Keratinocyte (primary cell): Measurements from ENCODE around the gene LENG9. TPM values are rescaled to one million over a fixed set of nuclear protein-coding genes. Genes with fewer than 3 reads are reported as not detected.

Experiments used
- DNase-seq: peaks from one replicate; pipeline ENCODE4 v3.0.0-alpha.2; 2011; ENCODE audit warnings: low read depth, missing footprints, low spot score
- FAIRE-seq: peaks from 2 replicates; lab custom pipeline; 2011; peaks lifted over from hg19 to GRCh38; lab: Jason Lieb, UNC
- H2AFZ ChIP-seq: 2 replicates; pipeline ENCODE4 v1.6.0; 2012; ENCODE audit warnings: low read length, control low read depth, inconsistent platforms; ENCODE audit not compliant: control insufficient read depth
- H3K27ac ChIP-seq: 2 replicates; pipeline ENCODE4 v1.5.1; 2011; ENCODE audit warnings: low read length; ENCODE audit not compliant: control insufficient read depth, insufficient read depth
- H3K27me3 ChIP-seq: 3 replicates; pipeline ENCODE4 v1.6.0; 2011; ENCODE audit warnings: low read length; ENCODE audit not compliant: control insufficient read depth, insufficient read depth; ENCODE audit errors: extremely low read depth
- H3K36me3 ChIP-seq, 2 experiments: 2 replicates in 1 of 2; 3 replicates in 1 of 2; pipeline ENCODE4 v1.5.1; 2011; ENCODE audit warnings: low read length in 2 of 2, mild to moderate bottlenecking in 1 of 2; ENCODE audit not compliant: control insufficient read depth in 2 of 2, insufficient read depth in 2 of 2; ENCODE audit errors: extremely low read depth in 1 of 2
- H3K4me1 ChIP-seq: 3 replicates; pipeline ENCODE4 v1.5.1; 2011; ENCODE audit warnings: low read length; ENCODE audit not compliant: control insufficient read depth, insufficient read depth; ENCODE audit errors: extremely low read depth
- H3K4me2 ChIP-seq: 3 replicates; pipeline ENCODE4 v1.6.0; 2011; ENCODE audit warnings: low read depth, low read length; ENCODE audit not compliant: control insufficient read depth, insufficient read depth; ENCODE audit errors: extremely low read depth
- H3K4me3 ChIP-seq, 3 experiments: fragments of 200-600 bp in 1 of 3; sonication (generic) in 1 of 3; 2 replicates in 2 of 3; 3 replicates in 1 of 3; pipeline ENCODE4 v1.5.1; 2011 to 2016; ENCODE audit warnings: low read length in 3 of 3, mild to moderate bottlenecking in 3 of 3, control low read depth in 2 of 3, inconsistent platforms in 1 of 3, low read depth in 1 of 3, mixed read lengths in 1 of 3, mixed run types in 1 of 3, moderate library complexity in 1 of 3; ENCODE audit not compliant: control insufficient read depth in 2 of 3, insufficient read depth in 2 of 3; ENCODE audit errors: extremely low read depth in 1 of 3
- H3K79me2 ChIP-seq: 2 replicates; pipeline ENCODE4 v1.6.0; 2012; ENCODE audit warnings: low read length; ENCODE audit not compliant: control insufficient read depth, insufficient read depth
- H3K9ac ChIP-seq: 3 replicates; pipeline ENCODE4 v1.6.0; 2011; ENCODE audit warnings: low read length; ENCODE audit not compliant: control insufficient read depth, insufficient read depth; ENCODE audit errors: extremely low read depth
- H3K9me1 ChIP-seq: 3 replicates; pipeline ENCODE4 v1.6.0; 2011; ENCODE audit warnings: low read length; ENCODE audit not compliant: control insufficient read depth, insufficient read depth; ENCODE audit errors: extremely low read depth
- H3K9me3 ChIP-seq: 2 replicates; pipeline ENCODE4 v1.5.1; 2012; ENCODE audit warnings: low read depth, low read length; ENCODE audit not compliant: control insufficient read depth
- H4K20me1 ChIP-seq: 3 replicates; pipeline ENCODE4 v1.6.0; 2011; ENCODE audit warnings: low read length; ENCODE audit not compliant: control insufficient read depth, insufficient read depth; ENCODE audit errors: extremely low read depth
- CTCF ChIP-seq, 3 experiments: IDR thresholded peaks in 1 of 3; conservative IDR thresholded peaks in 1 of 3; optimal IDR thresholded peaks in 1 of 3; 2 replicates in 2 of 3; 3 replicates in 1 of 3; pipeline versions ENCODE3 to v1.5.1; 2011; ENCODE audit warnings: low read length in 3 of 3, mild to moderate bottlenecking in 3 of 3, moderate library complexity in 2 of 3, control low read depth in 1 of 3, inconsistent platforms in 1 of 3; ENCODE audit not compliant: insufficient read depth in 2 of 3; ENCODE audit errors: extremely low read depth in 1 of 3
- EZH2 ChIP-seq: IDR thresholded peaks from one replicate; pipeline ENCODE4 v1.6.1; 2012; ENCODE audit warnings: inconsistent platforms, mild to moderate bottlenecking, low read length, moderate library complexity
- dilution Hi-C: fragments of 300-500 bp; cut with MboI; formaldehyde crosslinking; loops from one replicate; pipeline ENCODE4 v1.7.0; 2020; ENCODE audit warnings: low sequenced_read_pairs; ENCODE audit not compliant: extremely low pct_ligation_motif_present
- polyA plus RNA-seq, 5 experiments: library from polyadenylated mRNA; depleted of rRNA in 3 of 5; stranded (reverse) in 3 of 5; stranded (forward) in 1 of 5; unstranded in 1 of 5; fragments of >200 nt; gene quantifications; 1 replicate in 1 of 5; 2 replicates in 3 of 5; 3 replicates in 1 of 5; pipeline versions ENCODE4 v1.2.1 to v1.2.3, GENCODE V29; 2011 to 2012; ENCODE audit warnings: missing spikeins in 2 of 5, low read depth in 1 of 5, low replicate concordance in 1 of 5

The LENG9 gene
- polyA plus RNA-seq, 1 donor (not counting 4 experiments of a cell fraction or from before 2014, with no cell fraction given) = 1.3 TPM

GRCh38 chr19:54464630-54465425, 1.2 kb upstream of the LENG9 start:
- DNase-seq = no peak
- peak overlapping the region; percentile 76 for H3K4me2 ChIP-seq
- no peaks in the 10 kb centered on the region for H3K27me3 ChIP-seq
- H3K36me3 ChIP-seq = peaks cover 0 to 14% of the 10 kb centered on the region in 2 experiments
- no peaks in the 10 kb centered on the region for H3K9me3 ChIP-seq
- H4K20me1 ChIP-seq = peaks cover 4% of the 10 kb centered on the region
- no peaks in the 10 kb centered on the region for H3K9me1 ChIP-seq
- dilution Hi-C loops = no loop called here
- TF ChIP-seq CTCF (optimal IDR thresholded peaks at IDR 0.05 in 1 of 3, IDR thresholded peaks at IDR 0.05 in 1 of 3, conservative IDR thresholded peaks at IDR 0.05 in 1 of 3; ENCODE audit: extremely low read depth in 1 of 3, insufficient read depth in 2 of 3, low read length in 3 of 3) (no peak), EZH2 (no peak)
- H2AFZ ChIP-seq = peak overlapping the region; percentile 60
- peak overlapping the region; percentile 52 to 79 (median 73) for H3K4me3 ChIP-seq
- peak overlapping the region; percentile 75 for H3K9ac ChIP-seq
- peaks cover 13% of the 10 kb centered on the region for H3K4me1 ChIP-seq
- FAIRE-seq = no peak
- H3K79me2 ChIP-seq = peaks cover 19% of the 10 kb centered on the region
- H3K27ac ChIP-seq = peak overlapping the region; percentile 87

GRCh38 chr19:54464044-54464629, 559 bp upstream of the LENG9 start:
- H2AFZ ChIP-seq = peak overlapping the region; percentile 60
- no peaks in the 10 kb centered on the region for H3K27me3 ChIP-seq
- H3K9me1 ChIP-seq = no peaks in the 10 kb centered on the region
- peaks cover 5% of the 10 kb centered on the region for H4K20me1 ChIP-seq
- no peak for TF ChIP-seq EZH2
- TF ChIP-seq CTCF (optimal IDR thresholded peaks at IDR 0.05 in 1 of 3, IDR thresholded peaks at IDR 0.05 in 1 of 3, conservative IDR thresholded peaks at IDR 0.05 in 1 of 3; ENCODE audit: extremely low read depth in 1 of 3, insufficient read depth in 2 of 3, low read length in 3 of 3) = no peak
- peak overlapping the region; percentile 76 for H3K4me2 ChIP-seq
- FAIRE-seq = no peak
- H3K4me1 ChIP-seq = peaks cover 7% of the 10 kb centered on the region
- H3K27ac ChIP-seq = peak overlapping the region; percentile 87
- peak; percentile 97 for DNase-seq
- H3K36me3 ChIP-seq = peaks cover under 1 to 17% of the 10 kb centered on the region in 2 experiments
- peak overlapping the region; percentile 75 for H3K9ac ChIP-seq
- peak overlapping the region; percentile 52 to 79 (median 73) for H3K4me3 ChIP-seq
- H3K9me3 ChIP-seq = no peaks in the 10 kb centered on the region
- dilution Hi-C loops = no loop called here
- peaks cover 25% of the 10 kb centered on the region for H3K79me2 ChIP-seq
